Activated CD4-positive, alpha-beta T cell treated with anti-CD3 and anti-CD28 coated beads for 1 hour (primary cell): ENCODE results near the gene ETDA.
"Not testable (repeated sequence)": the region's sequence is repeated elsewhere in the genome, so short reads cannot be mapped to it uniquely, and the experiment has no call there.

ENCODE experiments used
- DNase-seq: peaks from one replicate; pipeline ENCODE4 v3.0.0-alpha.2; 2020

Gene ETDA

DNA sequence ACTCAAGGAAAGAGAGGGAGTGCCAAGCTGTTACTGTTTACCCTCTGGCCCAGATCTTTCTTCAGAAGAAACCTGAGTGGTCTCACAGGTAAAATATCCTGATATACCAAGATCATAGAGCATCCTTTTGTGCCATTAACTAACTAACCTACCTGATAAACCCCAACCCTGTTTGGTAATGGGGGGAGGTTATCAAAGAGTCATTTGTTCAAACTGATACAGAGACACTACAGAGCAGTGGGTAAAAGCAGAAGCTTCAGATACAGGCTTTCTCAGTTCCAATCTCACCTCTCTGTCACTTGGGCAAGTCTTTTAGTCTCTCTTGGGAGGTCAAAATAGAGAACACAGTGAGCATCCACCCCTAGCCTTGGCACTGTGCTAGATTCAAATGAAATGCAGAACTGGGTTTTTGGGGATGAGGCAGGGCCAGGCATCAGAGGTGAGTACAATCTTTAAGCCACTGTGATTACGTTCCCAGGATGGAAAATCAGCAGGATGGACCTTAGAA, at the start of gene ETDA:
Gene ETDA (plus strand): TSS at position 51 of the 508 bp plus-strand sequence. CDS start 1,216 bp downstream, outside the sequence.
- not testable (repeated sequence) for DNase-seq

DNA sequence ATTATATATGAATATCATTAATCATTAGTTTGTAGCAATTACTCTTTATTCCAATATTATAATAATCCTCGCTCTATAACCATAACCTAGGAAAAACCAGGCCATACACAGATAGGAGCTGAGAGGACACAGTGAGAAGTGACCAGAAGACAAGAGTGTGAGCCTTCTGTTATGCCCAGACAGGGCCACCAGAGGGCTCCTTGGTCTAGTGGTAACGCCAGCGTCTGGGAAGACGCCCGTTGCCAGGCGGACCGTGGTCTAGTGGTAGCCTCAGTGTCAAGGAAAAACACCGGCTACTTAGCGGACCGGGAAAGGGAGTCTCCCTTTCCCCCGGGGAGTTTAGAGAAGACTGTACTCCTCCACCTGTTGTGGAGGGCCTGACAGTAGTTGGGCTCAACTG, 45.4 kb upstream of the ETDA start:
- DNase-seq, result not testable (repeated sequence)

DNA sequence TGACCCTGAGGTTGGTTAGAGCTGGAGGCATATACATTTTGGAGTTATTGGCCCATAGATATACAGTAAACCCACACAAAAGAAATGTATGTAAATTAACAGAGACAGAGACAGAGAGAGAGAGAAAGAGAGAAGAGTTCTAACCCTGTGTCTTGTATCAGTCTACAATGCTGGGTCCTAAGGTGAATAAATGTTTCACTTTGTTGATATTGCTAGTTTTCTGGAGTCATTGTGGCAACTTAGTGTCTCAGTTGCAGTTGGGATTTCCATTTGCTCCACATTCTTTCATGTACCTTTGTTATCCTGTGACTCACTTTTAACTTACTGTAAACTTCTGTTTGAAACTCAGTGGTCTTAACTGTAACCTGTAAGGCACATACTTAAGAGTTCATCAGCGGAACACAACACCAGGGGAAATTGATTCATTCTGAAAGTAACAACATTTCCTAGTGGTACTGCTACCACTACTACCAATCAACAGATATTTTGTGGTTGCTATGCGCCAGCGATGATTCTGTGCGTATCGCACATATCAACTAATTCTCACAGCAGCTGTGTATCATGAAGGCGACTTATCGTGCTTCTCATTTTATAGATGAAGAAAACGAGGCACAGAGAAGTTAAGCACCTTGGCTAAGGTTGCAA, 38.5 kb upstream of the ETDA start:
- no peak for DNase-seq

DNA sequence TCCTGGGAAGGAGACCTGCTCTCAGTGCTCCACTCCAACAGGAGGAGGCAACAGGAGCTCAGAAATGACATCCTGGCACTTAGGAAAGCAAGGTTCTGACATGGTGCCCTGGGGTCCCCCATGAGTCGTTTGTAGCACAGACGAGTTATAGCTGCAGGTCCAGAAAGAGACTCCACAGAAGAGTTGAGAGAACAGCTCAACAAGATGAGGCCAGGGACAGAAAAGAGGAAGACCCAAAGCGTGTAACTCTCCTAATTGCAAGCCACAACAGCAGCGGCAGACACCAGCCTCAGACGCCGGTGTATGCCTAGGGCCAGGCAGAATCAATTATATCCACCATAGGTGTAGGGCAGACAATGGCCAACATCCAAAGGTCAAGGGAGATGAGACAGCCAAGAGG, 5.9 kb upstream of the ETDA start:
- not testable (repeated sequence) for DNase-seq

DNA sequence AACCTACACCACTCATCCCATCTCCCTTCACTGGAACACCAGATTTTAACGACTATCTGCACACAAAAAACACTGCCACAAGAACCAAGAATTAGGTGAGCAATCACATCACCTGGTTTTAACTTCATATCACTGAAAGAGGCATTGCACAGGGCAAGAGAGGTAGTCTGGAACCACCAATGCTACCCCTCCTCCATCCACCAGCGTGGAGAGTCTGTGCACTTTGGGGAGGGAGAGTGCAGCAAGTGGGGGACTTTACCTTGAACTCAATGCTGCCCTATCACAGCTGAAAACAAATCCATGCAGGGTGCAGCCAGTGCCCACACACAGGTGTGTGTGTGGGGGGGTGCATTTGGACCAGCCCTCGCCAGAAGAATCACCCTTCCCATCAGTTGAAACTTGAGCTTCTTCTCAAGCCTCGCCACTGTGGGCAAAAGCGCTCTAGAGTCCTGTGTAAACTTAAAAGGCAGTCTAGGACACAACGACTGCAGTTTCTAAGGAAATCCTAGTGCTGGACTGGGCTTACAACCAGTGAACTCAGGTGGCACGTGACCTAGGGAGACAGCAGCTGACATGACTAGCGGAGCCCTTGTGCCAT, 4.3 kb downstream of the ETDA start:
- DNase-seq, result not testable (repeated sequence)

DNA sequence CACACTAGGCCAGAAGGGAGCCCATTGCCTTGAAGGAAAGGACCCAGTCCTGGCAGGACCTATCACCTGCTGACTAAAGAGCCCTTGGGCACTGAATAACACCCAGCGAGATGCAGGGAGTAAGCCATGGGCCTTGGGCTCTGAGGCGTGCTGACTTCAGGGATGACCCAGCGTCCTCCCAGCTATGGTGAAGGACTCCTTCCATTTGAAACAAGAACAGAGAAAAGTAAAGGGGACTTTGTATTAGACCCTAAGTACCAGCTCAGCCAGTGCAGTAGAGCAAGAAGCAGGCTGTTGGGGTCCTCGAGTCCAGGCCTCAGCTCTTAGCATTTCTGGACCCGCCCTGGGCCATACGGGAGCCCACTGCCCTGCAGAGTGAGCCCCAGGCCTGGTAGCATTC, 5.1 kb downstream of the ETDA start:
- no peak for DNase-seq

DNA sequence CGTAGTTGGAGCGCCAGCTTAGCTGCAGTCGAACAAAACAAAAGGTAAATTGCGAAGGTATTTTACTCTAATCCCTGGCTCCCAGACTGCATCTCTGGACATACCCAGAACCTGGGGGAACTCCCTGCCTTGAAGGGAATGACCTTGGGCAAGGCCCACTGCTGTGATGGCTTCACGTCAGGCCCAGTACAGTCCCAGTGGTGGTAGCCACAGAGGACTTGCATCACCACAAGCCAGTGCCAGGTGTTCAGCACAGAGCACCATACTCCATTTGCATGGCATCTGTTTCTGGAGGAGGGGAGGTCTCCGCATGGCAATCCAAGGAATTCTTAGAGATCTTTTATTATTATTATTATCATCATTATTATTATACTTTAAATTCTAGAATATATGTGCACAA, 5.6 kb downstream of the ETDA start:
- DNase-seq, result no peak

DNA sequence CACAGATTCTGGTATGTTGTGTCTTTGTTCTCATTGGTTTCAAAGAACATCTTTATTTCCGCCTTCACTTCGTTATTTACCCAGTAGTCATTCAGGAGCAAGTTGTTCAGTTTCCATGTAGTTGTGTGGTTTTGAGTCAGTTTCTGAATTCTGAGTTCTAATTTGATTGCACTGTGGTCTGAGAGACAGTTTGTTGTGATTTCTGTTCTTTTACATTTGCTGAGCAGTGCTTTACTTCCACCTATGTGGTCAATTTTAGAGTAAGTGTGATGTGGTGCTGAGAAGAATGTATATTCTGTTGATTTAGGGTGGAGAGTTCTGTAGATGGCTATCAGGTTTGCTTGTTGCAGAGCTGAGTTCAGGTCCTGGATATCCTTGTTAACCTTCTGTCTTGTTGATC, 9.1 kb downstream of the ETDA start:
- not testable (repeated sequence) for DNase-seq

DNA sequence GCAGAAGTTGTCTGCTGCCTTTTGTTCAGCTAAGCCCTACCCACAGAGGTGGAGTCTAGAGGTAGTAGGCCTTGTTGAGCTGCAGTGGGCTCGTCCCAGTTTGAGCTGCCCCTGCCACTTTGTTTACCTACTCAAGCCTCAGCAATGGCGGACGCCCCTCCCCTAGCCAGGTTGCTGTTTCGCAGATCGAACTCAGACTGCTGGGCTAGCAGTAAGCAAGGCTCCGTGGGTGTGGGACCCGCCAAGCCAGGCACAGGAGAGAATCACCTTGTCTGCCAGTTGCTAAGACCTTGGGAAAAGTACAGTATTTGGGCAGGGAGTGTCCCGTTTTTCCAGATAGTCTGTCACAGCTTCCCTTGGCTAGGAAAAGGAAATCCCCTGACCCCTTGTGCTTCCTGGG, 11.5 kb downstream of the ETDA start:
- not testable (repeated sequence) for DNase-seq

DNA sequence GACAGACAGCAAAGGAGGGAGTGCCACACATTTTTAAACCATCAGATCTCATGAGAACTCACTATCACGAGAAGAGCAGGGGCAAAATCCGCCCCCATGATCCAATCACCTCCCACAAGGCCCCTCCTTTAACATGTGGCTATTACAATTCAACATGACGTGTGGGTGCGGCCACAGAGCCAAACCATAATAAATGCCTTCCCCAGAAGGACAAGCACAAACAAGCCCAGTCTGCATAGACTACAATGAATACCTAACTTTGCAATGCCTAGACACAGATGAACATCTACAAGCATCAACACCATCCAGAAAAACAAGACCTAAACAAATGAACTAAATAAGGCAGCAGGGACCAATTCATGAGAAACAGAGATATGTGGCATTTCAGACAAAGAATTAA, 12.3 kb downstream of the ETDA start:
- no peak for DNase-seq

DNA sequence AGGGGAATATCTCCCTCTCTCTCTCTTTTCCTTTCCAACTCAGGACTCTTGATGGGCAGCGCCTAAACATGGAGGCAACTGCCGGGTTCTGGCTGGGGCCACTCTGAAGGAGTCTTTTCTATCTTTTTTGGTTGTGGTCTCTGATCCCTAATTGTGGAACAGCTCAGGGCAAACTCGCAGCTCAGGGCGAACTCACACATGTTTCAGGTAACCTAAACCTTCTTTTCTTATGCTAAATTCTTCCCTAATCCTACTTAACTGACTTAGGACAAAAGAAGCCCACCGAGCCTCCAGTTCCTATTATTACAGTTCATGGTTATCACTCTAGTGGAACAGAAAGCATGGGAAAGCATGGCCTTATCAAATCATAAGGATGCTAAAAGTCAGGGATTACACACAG, 21.3 kb downstream of the ETDA start:
- DNase-seq, result no peak

DNA sequence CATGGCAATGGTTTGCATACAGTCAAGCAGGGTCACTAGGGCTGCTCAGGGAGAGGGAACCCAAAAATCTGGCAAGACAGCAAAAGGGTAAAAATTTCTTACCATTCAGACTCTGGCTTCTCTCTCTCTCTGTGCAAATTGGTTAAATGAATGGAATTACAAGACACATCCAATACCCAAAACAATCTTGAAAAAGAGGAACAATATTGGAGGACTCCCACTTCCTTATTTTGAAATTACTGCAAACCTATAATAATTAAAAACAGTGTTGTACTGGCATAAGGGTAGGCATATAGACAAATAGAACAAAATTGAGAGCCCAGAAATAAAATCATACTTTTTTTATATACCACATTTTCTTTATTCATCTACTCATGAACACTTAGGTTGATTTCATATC, 24.1 kb downstream of the ETDA start:
- no peak for DNase-seq

DNA sequence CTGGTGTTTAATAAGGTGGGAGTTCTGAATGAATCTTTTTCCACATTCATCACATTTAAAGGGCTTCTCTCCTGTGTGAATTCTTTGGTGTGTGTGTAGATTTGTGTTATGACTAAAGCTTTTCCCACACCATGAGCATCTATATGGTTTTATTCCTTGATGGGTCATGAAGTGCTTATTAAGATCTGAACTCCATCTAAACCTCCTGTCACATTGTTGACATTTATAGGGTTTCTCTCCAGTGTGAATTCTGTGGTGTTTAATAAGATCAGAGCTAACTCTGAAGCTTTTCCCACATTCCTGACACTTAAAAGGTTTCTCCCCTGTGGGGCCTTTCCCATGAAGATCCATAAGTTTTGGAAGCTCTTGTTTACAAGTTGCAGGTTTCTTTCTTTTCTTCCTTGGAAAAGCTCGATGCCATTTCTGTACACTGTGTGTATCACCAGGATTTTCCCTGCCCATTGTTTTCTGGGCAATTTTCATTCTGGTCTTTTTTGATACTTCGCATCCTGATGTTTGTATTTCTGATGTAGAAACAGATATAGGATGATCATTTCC, 35.5 kb downstream of the ETDA start:
- DNase-seq, result no peak

DNA sequence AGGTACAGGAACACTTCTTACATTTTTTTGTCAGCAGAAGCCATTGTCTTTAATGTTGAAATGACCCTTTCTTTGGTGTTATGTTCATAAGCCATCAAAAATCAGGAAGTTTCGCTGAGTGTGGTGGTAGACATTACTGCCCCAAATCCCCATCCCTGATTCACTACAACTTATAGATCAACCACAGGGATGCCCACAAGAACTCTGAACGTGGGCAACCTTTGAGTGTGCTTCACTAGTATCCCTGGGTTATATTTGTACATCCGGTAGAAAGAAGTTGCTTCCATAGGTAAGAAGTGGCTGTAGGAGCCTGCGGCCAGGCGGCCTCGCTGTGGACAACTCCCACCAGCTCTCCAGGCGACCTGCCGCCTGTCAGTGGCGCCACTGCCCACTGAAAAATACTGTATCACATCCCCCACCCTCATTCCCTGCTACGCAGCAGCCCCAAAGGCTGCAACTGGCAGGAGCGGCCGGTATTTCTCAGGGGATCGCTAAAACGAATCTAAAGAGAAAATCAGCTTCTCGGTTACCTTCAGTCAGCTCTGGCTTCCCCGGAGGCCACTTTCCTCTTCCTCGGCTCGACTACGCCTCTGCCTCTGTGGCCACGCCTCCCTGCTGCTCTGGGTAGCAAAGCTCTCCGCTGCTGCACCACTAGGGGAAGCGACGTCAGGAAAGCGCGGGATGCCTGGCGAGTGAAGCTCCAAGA, 43.5 kb downstream of the ETDA start:
- DNase-seq, result peak; percentile 39

DNA sequence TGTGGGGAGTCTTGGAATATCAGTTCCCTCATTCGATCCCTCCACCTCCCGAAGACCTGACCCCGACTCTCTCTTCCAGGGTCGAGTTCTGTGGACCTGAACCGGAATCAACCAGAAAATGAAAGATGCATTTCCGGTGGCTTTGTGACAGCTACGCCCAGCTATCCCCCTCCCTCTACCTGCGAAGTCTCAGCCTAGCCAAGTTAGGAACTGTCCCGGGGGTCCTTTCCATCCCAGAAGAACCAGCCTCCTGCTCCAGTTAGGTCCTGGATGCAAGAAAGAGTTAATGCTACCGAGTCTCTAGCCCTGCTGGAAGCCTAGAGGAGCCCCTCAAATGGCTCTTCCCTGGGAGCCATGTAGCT, 44.1 kb downstream of the ETDA start:
- no peak for DNase-seq

DNA sequence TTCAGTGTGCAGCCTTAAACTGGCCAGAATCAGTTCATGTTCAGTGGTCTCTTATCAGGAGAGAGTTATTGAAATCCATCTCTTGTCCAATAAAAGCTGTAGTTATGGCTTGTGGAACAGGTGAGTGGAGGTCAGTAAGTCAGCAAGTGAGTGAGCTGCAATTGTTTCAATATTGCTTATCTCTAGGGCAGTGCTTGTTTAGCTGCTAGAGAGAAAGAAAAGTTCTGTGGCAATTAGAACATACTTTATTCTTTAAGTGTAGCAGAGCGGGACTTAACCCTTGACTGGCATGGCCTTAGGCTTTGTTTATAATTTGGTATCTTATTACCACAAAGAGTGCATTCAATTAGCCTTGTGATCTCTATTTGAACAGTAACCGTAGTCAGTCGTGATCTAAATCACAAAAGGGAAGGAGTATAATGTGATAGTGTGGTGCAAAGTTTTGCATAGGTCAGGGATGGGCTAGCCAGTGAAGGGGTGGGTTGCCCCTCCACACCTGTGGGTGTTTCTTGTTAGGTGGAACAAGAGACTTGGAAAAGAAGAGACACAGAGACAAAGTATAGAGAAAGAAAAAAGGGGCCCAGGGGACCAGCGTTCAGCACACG, 50.5 kb downstream of the ETDA start:
- no peak for DNase-seq
